ENCODE measurements around the gene TBC1D20. TPM values are rescaled to one million over a fixed set of nuclear protein-coding genes. Genes with fewer than 3 reads are reported as not detected.

TBC1D20 gene
- total and polyA plus RNA-seq, 2 experiments from 2014 or later = 4.8 to 15.0 TPM

DNA sequence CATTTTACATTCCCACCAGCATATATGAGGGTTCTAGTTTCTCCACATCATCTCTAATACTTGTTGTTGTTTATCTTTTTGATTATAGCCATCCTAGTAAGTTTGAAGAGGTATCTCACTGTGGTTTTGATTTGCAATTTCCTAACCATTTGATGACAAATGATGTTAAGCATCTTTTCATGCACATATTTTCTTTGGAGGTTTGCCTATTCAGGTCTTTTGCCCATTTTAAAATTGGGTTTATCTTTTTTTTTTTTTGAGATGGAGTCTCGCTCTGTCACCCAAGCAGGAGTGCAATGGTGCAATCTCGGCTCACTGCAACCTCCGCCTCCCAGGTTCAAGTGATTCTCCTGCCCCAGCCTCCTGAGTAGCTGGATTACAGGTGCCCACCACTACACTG, 50.3 kb downstream of the TBC1D20 start:
- no peak overlapping the region for H2AFZ ChIP-seq
- Mint-ChIP-seq H3K27me3 (ENCODE audit: insufficient read depth, low read depth, poor library complexity) (peaks cover 8% of the 10 kb centered on the region), H3K36me3 (ENCODE audit: low read depth) (peaks cover 54% of the 10 kb centered on the region), H3K9me3 (peaks cover 9% of the 10 kb centered on the region), H3K4me3 (no peak overlapping the region), H3K27ac (no peak overlapping the region), H3K4me1 (peaks cover 15% of the 10 kb centered on the region)
- peaks cover 10% of the 10 kb centered on the region for H3K4me1 ChIP-seq (ENCODE audit: insufficient read depth)
- peaks cover 58% of the 10 kb centered on the region for H3K79me2 ChIP-seq (replicated peaks; ENCODE audit: insufficient read depth)
- no peak for TF ChIP-seq JUNB (IDR thresholded peaks at IDR 0.05; ENCODE audit: unreplicated experiment)
- TF ChIP-seq ZNF114 (CRISPR knock-in tag; IDR thresholded peaks at IDR 0.05) = no peak
- TF ChIP-seq, protein P1, sequence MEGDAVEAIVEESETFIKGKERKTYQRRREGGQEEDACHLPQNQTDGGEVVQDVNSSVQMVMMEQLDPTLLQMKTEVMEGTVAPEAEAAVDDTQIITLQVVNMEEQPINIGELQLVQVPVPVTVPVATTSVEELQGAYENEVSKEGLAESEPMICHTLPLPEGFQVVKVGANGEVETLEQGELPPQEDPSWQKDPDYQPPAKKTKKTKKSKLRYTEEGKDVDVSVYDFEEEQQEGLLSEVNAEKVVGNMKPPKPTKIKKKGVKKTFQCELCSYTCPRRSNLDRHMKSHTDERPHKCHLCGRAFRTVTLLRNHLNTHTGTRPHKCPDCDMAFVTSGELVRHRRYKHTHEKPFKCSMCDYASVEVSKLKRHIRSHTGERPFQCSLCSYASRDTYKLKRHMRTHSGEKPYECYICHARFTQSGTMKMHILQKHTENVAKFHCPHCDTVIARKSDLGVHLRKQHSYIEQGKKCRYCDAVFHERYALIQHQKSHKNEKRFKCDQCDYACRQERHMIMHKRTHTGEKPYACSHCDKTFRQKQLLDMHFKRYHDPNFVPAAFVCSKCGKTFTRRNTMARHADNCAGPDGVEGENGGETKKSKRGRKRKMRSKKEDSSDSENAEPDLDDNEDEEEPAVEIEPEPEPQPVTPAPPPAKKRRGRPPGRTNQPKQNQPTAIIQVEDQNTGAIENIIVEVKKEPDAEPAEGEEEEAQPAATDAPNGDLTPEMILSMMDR (conservative IDR thresholded peaks at IDR 0.05; ENCODE audit: low read depth in 2 of 2) = no peak
- TF ChIP-seq, protein P2, sequence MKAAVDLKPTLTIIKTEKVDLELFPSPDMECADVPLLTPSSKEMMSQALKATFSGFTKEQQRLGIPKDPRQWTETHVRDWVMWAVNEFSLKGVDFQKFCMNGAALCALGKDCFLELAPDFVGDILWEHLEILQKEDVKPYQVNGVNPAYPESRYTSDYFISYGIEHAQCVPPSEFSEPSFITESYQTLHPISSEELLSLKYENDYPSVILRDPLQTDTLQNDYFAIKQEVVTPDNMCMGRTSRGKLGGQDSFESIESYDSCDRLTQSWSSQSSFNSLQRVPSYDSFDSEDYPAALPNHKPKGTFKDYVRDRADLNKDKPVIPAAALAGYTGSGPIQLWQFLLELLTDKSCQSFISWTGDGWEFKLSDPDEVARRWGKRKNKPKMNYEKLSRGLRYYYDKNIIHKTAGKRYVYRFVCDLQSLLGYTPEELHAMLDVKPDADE (IDR thresholded peaks at IDR 0.05) = no peak
- TF ChIP-seq EZH2phosphoT487 (IDR thresholded peaks at IDR 0.05; ENCODE audit: unreplicated experiment) = no peak
- TF ChIP-seq, protein P3, sequence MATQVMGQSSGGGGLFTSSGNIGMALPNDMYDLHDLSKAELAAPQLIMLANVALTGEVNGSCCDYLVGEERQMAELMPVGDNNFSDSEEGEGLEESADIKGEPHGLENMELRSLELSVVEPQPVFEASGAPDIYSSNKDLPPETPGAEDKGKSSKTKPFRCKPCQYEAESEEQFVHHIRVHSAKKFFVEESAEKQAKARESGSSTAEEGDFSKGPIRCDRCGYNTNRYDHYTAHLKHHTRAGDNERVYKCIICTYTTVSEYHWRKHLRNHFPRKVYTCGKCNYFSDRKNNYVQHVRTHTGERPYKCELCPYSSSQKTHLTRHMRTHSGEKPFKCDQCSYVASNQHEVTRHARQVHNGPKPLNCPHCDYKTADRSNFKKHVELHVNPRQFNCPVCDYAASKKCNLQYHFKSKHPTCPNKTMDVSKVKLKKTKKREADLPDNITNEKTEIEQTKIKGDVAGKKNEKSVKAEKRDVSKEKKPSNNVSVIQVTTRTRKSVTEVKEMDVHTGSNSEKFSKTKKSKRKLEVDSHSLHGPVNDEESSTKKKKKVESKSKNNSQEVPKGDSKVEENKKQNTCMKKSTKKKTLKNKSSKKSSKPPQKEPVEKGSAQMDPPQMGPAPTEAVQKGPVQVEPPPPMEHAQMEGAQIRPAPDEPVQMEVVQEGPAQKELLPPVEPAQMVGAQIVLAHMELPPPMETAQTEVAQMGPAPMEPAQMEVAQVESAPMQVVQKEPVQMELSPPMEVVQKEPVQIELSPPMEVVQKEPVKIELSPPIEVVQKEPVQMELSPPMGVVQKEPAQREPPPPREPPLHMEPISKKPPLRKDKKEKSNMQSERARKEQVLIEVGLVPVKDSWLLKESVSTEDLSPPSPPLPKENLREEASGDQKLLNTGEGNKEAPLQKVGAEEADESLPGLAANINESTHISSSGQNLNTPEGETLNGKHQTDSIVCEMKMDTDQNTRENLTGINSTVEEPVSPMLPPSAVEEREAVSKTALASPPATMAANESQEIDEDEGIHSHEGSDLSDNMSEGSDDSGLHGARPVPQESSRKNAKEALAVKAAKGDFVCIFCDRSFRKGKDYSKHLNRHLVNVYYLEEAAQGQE (IDR thresholded peaks at IDR 0.05; ENCODE audit: unreplicated experiment) = no peak
- no peak for TF ChIP-seq CREB1 (CRISPR knock-in tag; IDR thresholded peaks at IDR 0.05; ENCODE audit: low read depth)
- TF ChIP-seq POLR2AphosphoS5 (IDR thresholded peaks at IDR 0.05; ENCODE audit: low read depth) = no peak
- TF ChIP-seq, protein P4, sequence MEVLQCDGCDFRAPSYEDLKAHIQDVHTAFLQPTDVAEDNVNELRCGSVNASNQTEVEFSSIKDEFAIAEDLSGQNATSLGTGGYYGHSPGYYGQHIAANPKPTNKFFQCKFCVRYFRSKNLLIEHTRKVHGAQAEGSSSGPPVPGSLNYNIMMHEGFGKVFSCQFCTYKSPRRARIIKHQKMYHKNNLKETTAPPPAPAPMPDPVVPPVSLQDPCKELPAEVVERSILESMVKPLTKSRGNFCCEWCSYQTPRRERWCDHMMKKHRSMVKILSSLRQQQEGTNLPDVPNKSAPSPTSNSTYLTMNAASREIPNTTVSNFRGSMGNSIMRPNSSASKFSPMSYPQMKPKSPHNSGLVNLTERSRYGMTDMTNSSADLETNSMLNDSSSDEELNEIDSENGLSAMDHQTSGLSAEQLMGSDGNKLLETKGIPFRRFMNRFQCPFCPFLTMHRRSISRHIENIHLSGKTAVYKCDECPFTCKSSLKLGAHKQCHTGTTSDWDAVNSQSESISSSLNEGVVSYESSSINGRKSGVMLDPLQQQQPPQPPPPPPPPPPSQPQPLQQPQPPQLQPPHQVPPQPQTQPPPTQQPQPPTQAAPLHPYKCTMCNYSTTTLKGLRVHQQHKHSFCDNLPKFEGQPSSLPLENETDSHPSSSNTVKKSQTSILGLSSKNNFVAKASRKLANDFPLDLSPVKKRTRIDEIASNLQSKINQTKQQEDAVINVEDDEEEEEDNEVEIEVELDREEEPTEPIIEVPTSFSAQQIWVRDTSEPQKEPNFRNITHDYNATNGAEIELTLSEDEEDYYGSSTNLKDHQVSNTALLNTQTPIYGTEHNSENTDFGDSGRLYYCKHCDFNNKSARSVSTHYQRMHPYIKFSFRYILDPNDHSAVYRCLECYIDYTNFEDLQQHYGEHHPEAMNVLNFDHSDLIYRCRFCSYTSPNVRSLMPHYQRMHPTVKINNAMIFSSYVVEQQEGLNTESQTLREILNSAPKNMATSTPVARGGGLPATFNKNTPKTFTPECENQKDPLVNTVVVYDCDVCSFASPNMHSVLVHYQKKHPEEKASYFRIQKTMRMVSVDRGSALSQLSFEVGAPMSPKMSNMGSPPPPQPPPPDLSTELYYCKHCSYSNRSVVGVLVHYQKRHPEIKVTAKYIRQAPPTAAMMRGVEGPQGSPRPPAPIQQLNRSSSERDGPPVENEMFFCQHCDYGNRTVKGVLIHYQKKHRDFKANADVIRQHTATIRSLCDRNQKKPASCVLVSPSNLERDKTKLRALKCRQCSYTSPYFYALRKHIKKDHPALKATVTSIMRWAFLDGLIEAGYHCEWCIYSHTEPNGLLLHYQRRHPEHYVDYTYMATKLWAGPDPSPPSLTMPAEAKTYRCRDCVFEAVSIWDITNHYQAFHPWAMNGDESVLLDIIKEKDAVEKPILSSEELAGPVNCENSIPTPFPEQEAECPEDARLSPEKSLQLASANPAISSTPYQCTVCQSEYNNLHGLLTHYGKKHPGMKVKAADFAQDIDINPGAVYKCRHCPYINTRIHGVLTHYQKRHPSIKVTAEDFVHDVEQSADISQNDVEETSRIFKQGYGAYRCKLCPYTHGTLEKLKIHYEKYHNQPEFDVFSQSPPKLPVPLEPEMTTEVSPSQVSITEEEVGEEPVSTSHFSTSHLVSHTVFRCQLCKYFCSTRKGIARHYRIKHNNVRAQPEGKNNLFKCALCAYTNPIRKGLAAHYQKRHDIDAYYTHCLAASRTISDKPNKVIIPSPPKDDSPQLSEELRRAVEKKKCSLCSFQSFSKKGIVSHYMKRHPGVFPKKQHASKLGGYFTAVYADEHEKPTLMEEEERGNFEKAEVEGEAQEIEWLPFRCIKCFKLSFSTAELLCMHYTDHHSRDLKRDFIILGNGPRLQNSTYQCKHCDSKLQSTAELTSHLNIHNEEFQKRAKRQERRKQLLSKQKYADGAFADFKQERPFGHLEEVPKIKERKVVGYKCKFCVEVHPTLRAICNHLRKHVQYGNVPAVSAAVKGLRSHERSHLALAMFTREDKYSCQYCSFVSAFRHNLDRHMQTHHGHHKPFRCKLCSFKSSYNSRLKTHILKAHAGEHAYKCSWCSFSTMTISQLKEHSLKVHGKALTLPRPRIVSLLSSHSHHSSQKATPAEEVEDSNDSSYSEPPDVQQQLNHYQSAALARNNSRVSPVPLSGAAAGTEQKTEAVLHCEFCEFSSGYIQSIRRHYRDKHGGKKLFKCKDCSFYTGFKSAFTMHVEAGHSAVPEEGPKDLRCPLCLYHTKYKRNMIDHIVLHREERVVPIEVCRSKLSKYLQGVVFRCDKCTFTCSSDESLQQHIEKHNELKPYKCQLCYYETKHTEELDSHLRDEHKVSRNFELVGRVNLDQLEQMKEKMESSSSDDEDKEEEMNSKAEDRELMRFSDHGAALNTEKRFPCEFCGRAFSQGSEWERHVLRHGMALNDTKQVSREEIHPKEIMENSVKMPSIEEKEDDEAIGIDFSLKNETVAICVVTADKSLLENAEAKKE (CRISPR knock-in tag; IDR thresholded peaks at IDR 0.05) = no peak
- TF ChIP-seq STAT1 (IDR thresholded peaks at IDR 0.05; ENCODE audit: unreplicated experiment) = no peak
- no peak for TF ChIP-seq EZH2 (IDR thresholded peaks at IDR 0.05; ENCODE audit: low read depth, unreplicated experiment)
- TF ChIP-seq NANOG (IDR thresholded peaks at IDR 0.05; ENCODE audit: borderline replicate concordance) = no peak
- no peak for TF ChIP-seq ZNF331 (CRISPR knock-in tag; IDR thresholded peaks at IDR 0.05; ENCODE audit: low read depth)
- DNase-seq (ENCODE audit: low spot score) (no peak), ATAC-seq (no peak)
- no peak overlapping the region for H3K4me3 ChIP-seq
- peaks cover 25% of the 10 kb centered on the region for H3K36me3 ChIP-seq (ENCODE audit: insufficient read depth)
- H3K4me2 ChIP-seq = no peak overlapping the region
- no peaks in the 10 kb centered on the region for H3K27me3 ChIP-seq (ENCODE audit: insufficient read depth)
- peaks cover 10% of the 10 kb centered on the region for H4K20me1 ChIP-seq (replicated peaks; ENCODE audit: insufficient read depth)
- H3K9me2 ChIP-seq (ENCODE audit: insufficient read depth) = no peaks in the 10 kb centered on the region
- no peak overlapping the region for H3K27ac ChIP-seq (ENCODE audit: low read depth)
- 0 out of 2 replicates have a peak, but pooled peaks cover under 1% of the 10 kb centered on the region for H3F3A ChIP-seq (replicated peaks; ENCODE audit: low read depth)

All from GM23338 (cell line).